Measurements from ENCODE around the gene CYP46A1.

The CYP46A1 gene

GRCh38 chr14:99729991-99730875 is 46.1 kb downstream of the CYP46A1 start:
- DNase-seq (ENCODE audit: low read depth in 2 of 2) = peak; percentile 59 to 70

GRCh38 chr14:99730876-99731546 is 46.9 kb downstream of the CYP46A1 start:
- no peak for DNase-seq (ENCODE audit: low read depth in 2 of 2)

GRCh38 chr14:99731547-99732435 is 47.7 kb downstream of the CYP46A1 start:
- no peak for DNase-seq (ENCODE audit: low read depth in 2 of 2)

DNA sequence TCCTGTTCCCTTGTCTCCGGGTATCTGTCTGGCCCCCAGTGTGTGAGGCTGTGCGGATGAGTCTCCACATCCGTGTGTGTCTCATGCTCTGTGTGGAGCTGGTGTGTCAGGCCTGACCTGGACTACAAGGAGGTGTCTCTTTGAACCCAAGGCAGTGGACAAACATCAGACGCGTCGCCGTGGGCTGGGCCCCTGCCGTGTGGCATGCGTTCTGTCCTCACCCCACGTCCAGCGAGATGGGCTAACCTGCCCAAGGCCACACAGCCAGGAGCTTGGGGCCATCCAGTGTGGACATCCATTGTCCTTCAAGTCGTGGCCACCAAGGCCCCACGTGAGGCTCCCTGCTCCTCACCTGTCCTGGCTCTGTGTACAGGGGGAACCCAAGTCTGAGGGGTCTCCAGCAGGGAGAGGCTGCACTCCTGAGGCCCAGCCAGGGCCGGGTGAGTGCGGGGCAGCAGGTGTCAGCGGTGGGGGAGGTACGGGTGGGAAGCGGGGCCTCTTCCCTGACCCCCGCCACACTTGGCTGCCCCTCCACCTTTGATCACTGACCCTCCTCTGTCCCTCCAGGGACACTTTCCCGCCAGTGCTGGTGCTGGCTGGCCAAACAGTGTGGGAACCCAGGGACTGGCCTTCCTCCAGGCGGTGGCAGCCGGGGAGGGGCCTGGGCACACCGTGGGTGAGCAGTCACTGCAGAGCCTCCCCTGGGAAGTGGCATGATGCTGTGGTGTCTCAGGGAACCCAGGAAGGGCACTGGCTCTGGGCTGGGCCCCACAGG is 48.5 kb downstream of the CYP46A1 start:
- DNase-seq (ENCODE audit: low read depth in 2 of 2) = no peak

DNA sequence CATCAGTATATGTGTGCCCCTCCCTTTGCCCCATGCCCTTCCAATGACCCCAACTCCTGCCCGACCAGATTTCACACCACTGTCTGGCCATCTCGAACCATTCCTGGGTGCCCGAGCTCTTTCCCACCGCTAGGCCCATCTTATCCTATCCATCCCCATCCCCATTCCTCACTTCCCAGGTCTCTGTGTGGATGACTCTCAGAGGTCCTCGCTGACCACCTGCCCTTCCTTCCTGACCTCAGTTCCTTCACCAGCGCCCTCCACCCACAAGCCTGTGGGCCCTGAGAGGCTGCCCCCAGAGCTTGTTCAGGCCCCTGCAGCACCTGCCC is 49.1 kb downstream of the CYP46A1 start:
- no peak for DNase-seq (ENCODE audit: low read depth in 2 of 2)

- DNase-seq (ENCODE audit: low read depth in 2 of 2) = no peak
These were observed 49.7 kb downstream of the CYP46A1 start for GRCh38 chr14:99733540-99734405.

DNA sequence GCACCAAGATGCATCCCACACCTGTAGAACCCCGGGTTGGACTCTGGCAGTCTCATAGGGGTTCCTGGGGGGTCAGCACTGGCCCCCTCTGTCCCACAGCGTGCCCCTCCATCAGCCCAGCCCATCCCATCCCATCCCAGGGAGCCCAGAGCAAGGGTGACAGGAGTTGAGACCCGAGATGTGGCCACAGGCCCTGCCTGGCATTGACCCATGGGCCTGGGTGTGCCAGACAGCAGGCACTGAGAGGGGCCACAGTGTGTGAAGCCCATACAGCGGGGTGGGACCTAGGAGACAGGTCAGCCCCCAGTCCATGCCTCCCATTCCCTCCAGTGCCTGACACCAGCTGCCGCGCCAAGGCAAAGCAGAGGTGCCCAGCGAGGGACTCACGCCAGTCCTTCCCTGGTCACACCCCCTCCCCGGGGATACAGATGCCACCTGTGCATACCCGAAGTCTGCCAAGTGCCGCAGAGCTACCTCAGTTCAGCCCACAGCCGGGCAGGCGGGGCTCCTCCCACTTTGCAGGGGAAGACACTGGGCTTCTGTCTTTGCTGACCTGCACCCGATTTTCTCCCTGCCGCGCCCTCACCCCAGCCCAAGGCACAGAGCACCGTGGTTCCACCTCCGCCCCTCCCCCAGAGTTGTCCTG is 50.4 kb downstream of the CYP46A1 start:
- no peak for DNase-seq (ENCODE audit: low read depth in 2 of 2)

DNA sequence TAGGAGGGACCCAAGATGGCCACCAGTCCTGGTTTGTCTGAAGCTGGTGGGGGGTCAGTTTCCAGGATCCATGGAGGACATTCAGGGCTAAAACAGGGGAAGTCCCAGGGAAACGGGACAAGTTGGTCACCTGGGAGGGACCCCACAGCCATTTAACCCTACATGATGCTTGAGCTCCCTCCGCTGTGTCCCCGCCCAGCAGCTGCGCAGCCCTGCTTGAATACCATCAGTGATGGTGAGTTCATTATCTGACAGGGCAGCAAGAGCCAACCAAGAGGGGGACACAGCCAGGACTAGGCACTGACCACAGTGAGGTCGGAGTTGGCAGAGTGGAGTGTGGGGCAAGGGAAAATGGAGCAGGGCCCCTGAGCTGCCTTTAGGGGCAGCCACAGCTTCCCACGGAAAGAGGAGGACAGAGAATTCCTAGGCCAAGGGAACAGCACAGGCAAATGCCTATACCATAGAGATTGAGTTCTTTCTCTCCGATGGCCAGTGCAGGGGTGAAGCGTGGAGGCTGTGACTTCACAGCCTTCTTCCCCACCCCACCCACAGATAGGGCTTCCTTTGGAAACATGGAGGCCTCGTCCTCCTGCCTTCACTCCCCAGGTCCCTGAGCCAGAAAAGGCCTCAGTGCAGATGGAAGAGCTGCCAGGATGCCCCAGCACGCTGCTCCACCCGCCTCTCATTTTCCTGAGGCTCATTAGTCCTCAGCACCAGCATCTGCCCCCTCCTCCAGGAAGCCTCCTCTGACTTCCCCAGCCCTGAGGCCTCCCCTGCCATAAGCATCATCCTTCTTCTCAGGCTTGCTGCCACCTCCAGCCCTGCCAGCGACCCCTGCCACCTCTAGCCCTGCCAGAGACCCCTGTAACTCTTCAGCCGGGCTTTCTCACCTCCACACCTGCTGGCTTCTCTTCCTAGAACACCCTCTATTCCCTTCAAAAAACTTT is 51.4 kb downstream of the CYP46A1 start:
- no peak for DNase-seq (ENCODE audit: low read depth in 2 of 2)

GRCh38 chr14:99736603-99737371 is 52.7 kb downstream of the CYP46A1 start:
- DNase-seq (ENCODE audit: low read depth in 2 of 2) = no peak

DNA sequence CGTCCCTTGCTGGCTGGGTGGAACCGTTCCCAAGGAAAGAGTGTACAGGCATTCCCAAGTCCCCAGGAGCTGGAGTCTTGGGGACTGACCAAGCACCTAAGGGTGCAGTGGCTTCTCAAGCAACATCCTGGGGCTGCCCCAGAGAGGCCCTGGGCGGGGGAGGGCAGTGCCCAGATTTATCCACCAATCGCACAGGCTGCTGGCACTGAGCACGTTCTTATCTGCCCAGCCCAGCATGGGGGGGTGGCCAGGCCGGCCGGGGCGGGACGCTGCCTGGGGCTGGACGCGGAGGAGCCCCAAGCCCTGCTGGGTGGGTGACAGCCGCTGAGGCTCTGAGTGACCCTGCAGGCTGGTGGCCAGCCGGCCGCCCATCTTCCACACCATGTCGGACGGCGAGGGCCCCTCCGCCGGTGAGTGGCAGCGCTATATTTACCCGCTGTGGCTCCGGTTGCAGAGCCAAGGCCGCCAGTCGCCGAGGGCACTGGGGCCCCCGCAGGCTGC is 53.4 kb downstream of the CYP46A1 start:
- no peak for DNase-seq (ENCODE audit: low read depth in 2 of 2)

- DNase-seq (ENCODE audit: low read depth in 2 of 2) = no peak
These were observed 54.0 kb downstream of the CYP46A1 start for GRCh38 chr14:99737956-99738667.

GRCh38 chr14:99740411-99740810 is 56.3 kb downstream of the CYP46A1 start:
- no peak for DNase-seq (ENCODE audit: low read depth in 2 of 2)

DNA sequence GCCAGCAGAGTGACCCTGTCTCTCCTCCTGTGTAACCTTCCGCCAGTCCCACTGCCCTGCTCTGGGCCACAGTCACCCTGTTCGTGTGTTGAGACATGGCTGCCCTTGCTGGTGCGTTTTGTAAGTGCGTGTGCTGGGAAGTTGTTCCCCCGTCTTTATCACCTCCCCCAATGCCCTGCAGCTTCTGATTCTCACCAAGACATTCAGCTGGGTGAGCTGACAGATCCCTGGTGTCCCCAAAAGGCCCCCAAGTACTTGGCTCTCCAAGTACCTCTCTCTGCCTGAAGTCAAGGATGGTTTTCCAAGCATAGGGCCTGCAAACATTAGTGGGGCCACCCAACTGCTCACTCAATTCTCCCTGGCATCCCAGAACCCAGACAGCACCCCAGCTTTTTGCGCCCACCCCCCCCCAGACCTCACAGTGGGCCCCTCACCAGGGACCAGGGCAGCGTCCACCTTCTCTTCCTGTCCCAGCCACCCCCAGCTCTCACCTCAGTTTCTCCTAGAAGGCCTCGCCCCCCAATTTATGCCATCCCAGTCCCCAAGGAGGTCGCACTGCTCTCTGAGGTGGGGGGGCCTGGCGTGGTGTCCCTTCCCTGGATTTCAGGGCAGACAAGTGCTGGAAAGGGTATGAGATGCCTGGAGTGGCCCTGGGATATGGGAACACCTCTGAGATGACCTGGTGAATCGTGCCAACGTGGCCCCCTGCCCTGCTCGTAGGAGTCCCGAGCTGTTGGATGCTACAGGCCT is 57.3 kb downstream of the CYP46A1 start:
- DNase-seq (ENCODE audit: low read depth in 2 of 2) = no peak

DNA sequence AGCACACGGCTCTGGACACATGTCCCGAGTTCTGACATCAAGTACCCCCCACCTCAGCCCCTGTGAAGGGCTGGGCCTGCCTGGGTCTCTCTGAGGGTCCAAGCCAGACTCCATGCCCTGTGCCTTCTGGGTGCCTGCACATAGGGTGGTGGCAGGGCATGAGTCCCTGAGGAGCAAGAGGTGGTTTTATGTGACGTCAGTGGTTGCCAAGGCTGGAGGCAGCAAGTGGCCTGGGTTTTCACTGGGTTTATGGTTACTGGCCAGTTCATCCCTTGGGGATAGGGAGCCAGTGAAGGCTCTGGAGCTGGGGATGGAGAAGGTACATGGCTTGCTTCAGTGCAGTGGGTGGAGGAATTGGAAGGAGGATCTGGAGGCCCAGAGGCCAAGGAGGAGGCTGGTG is 58.0 kb downstream of the CYP46A1 start:
- no peak for DNase-seq (ENCODE audit: low read depth in 2 of 2)

DNA sequence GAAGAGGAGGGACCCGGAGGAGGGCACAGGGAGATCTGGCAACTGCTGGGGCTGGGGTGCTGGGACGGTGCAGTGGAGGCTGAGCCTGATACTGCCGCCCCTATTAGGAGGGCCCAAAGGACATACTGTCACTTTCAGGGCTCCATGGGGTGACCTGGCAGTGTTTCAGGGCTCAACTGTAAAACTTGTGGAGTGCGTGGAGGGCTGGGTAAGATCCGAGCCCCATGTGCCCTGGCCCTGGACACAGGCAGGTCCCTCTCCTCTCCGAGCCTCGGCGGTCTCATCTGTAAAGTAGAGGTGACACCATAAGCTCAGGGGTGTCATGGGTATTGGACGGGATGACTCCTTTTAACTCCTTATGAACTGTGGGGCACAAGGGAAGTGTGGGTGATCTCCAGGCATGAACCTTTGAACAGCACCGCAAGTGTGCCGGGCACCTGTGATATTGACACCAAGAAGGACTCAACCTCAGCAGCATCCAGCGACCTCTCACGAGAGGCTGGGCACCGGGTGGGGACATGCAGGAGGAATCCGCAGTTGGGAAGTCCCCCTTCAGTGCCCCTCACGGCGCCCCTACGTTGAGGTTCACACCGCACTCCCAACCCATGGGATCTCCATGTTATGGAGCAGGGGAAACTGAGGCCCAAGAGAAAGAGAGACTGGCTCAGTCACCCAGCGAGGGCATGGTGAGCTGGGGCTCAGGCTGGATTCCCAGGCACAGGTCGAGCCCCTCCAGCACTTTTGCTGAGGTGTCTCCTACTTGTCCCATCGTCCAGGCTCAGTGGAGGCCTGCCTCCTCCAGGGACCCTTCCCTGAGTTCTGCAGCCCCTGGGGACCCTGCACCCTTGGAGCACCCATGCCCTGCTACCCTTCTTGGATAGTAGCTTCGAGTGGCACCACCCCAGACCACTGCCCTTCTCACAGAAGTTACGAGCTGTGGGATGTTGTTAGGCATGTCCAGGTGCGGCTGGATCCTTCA is 58.7 kb downstream of the CYP46A1 start:
- DNase-seq (ENCODE audit: low read depth in 2 of 2) = no peak
